K562 treated with DMSO at 1 percent for 12 hours (cell line): ENCODE results near the gene NAA11. TPM values are rescaled to one million over a fixed set of nuclear protein-coding genes. Genes with fewer than 3 reads are reported as not detected.

Source experiments
- total RNA-seq: library from RNA; unstranded; fragments of 300-600 nt; gene quantifications from 2 replicates; pipeline ENCODE4 v1.2.3, GENCODE V29; 2022; ENCODE audit not compliant: insufficient read depth

Gene NAA11
- total RNA-seq: 24.8 and 47.3 TPM in 2 replicates

DNA sequence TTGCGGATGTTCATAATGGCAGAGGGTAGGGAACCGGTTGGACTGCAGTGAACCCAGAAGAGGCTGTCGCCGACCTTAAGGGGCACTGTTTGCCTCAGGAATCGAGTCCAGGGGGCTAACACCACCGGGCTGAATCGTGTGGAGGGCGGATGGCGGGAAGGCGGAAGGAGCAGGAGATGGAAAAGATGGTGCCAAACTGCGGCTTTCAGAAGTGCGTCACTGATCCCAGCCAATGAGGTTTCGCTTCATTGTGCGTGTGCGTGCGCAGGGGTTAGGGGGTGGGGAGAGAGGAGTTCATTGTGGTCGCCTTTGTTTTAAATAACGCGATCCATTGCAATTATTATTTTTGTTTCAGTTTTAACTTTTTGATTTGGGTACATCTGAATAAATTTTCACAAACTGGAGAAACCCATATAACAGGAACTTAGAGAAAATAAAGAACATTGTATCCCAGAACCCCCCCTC is at the start of gene NAA11:
NAA11 (minus strand) TSS at position 198 of the 465 bp plus-strand sequence; CDS start at position 14, 184 bp downstream.

Other genes with a start within 250 kb of the NAA11 start
- gene GK2, start 82.2 kb upstream of the NAA11 start, total RNA-seq: not detected in 2 replicates